ENCODE data around the gene PLCXD3. TPM values are rescaled to one million over a fixed set of nuclear protein-coding genes. Genes with fewer than 3 reads are reported as not detected.

Gene PLCXD3
- total RNA-seq, 2 experiments from 2014 or later = not detected

DNA sequence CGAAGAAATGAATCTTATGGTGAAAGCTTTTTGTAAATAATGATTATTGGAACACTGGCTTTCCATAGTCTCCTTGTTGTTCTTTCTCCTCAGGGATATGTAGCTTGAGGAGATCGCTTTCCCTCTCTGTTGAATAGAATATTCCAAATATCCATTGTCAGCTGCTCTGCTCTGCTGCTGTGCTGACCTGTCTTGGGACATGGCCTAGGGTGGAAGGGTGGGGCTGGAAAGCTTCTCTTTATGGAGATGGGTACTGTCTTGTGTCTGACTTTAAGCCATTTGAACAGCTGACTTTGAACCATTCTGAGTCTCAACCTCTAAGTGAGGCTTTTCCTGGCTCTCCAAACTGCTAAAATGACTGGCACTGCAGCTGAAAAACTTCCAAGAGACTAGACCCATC lies 135.8 kb downstream of the PLCXD3 start:
- H3K4me3 Mint-ChIP-seq = no peak overlapping the region
- POLR2A ChIA-PET = no interaction called here

DNA sequence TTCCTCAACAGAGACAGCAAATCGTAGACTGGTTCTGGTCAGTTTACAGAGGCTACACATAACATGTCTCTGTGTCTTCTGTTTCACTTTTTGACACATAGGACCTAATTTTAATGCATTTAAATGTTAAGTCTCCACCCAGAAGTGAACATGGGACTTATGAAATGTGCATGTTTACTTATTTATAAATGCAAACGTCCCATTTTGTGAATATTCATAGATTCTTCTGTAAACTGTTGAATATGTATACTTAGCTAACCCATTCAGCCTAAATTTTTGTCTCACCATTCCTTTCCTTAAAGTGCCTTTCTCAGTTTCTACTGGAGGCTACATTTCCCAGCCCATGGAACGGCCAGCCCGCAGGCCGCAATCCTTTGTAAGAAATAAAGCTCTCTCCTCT lies 137.2 kb downstream of the PLCXD3 start:
- CTCF ChIA-PET = no interaction called here
- H3K9me3 Mint-ChIP-seq = no peaks in the 10 kb centered on the region
- H3K4me1 Mint-ChIP-seq (ENCODE audit: low read depth) = no peaks in the 10 kb centered on the region

More for the DNA sequence above, 135.8 kb downstream of the PLCXD3 start:
- intact Hi-C loops (cut with micrococcal nuclease) = no loop called here
- TF ChIP-seq, protein P1, sequence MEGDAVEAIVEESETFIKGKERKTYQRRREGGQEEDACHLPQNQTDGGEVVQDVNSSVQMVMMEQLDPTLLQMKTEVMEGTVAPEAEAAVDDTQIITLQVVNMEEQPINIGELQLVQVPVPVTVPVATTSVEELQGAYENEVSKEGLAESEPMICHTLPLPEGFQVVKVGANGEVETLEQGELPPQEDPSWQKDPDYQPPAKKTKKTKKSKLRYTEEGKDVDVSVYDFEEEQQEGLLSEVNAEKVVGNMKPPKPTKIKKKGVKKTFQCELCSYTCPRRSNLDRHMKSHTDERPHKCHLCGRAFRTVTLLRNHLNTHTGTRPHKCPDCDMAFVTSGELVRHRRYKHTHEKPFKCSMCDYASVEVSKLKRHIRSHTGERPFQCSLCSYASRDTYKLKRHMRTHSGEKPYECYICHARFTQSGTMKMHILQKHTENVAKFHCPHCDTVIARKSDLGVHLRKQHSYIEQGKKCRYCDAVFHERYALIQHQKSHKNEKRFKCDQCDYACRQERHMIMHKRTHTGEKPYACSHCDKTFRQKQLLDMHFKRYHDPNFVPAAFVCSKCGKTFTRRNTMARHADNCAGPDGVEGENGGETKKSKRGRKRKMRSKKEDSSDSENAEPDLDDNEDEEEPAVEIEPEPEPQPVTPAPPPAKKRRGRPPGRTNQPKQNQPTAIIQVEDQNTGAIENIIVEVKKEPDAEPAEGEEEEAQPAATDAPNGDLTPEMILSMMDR (IDR thresholded peaks at IDR 0.05) = no peak
- DNase-seq (no peak), ATAC-seq (no peak)
- no peak overlapping the region for H3K27ac Mint-ChIP-seq
- no peaks in the 10 kb centered on the region for H3K27me3 Mint-ChIP-seq
- H3K9me3 Mint-ChIP-seq = no peaks in the 10 kb centered on the region
- CTCF ChIA-PET = no interaction called here
- H3K36me3 Mint-ChIP-seq (ENCODE audit: low read depth) = no peaks in the 10 kb centered on the region
- no peaks in the 10 kb centered on the region for H3K4me1 Mint-ChIP-seq (ENCODE audit: low read depth)

DNA sequence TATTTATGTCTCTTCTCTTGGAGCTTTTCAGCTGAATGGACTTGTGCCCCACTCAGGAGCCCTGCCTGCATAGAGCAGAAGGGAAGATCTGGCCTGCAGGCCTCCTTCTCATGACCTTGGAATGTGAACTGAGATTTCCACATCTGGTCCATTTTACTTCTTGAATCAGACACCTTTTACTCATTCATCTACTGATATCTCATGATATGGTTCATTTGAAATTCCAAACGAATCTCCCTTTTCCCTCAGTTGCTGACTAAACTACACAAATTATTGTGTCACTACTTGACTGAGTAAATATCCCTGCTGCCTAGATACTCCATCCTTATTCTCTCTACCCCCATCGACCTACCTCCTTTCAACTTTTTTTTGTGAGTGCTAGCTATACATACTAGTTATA lies 138.7 kb downstream of the PLCXD3 start:
- Mint-ChIP-seq H3K27ac (no peak overlapping the region), H3K27me3 (no peaks in the 10 kb centered on the region), H3K4me1 (ENCODE audit: low read depth) (no peaks in the 10 kb centered on the region), H3K36me3 (ENCODE audit: low read depth) (no peaks in the 10 kb centered on the region), H3K9me3 (no peaks in the 10 kb centered on the region), H3K4me3 (no peak overlapping the region)
- DNase-seq (no peak), ATAC-seq (no peak)
- CTCF ChIA-PET = no interaction called here
- TF ChIP-seq, protein P1 (IDR thresholded peaks at IDR 0.05) = no peak
- intact Hi-C loops (cut with micrococcal nuclease) = no loop called here
- POLR2A ChIA-PET = no interaction called here

More for the DNA sequence above, 137.2 kb downstream of the PLCXD3 start:
- Mint-ChIP-seq H3K27me3 (no peaks in the 10 kb centered on the region), H3K27ac (no peak overlapping the region), H3K36me3 (ENCODE audit: low read depth) (no peaks in the 10 kb centered on the region), H3K4me3 (no peak overlapping the region)
- intact Hi-C loops (cut with micrococcal nuclease) = no loop called here
- ATAC-seq (no peak), DNase-seq (no peak)
- POLR2A ChIA-PET = interaction anchor here (0.6 kb wide), 1 partner anchor 29 kb away, joined by 3 read pairs; no protein-coding TSS in a partner anchor
- TF ChIP-seq, protein P1 (IDR thresholded peaks at IDR 0.05) = no peak

DNA sequence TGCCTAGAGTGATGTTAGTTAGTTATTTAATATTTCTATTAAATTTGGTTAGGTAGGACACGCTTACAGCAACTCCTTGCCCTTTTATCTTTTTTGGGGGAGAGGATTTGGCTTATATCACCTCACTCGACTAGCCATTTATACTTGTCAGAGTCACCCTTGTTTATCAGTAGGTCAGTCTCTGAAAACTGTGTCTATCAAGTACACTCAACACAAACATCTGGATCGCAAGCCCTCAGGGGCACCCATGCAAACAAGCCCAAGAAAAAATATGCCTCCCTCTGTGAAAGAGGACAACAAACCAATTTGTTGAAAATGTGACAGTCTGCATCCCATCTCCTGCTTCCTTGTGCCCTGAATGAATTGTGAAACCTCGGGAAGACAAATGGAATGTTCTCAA lies 139.9 kb downstream of the PLCXD3 start:
- ChIA-PET CTCF (interaction anchor here (0.6 kb wide), 1 partner anchor 329 kb away, joined by 3 read pairs; no protein-coding TSS in a partner anchor), POLR2A (no interaction called here)
- no peaks in the 10 kb centered on the region for H3K4me1 Mint-ChIP-seq (ENCODE audit: low read depth)
- H3K36me3 Mint-ChIP-seq (ENCODE audit: low read depth) = no peaks in the 10 kb centered on the region
- ATAC-seq = no peak
- no peaks in the 10 kb centered on the region for H3K9me3 Mint-ChIP-seq
- no peak overlapping the region for H3K27ac Mint-ChIP-seq
- DNase-seq = no peak
- TF ChIP-seq, protein P1 (IDR thresholded peaks at IDR 0.05) = no peak
- intact Hi-C loops (cut with micrococcal nuclease) = no loop called here
- no peak overlapping the region for H3K4me3 Mint-ChIP-seq
- H3K27me3 Mint-ChIP-seq = no peaks in the 10 kb centered on the region

DNA sequence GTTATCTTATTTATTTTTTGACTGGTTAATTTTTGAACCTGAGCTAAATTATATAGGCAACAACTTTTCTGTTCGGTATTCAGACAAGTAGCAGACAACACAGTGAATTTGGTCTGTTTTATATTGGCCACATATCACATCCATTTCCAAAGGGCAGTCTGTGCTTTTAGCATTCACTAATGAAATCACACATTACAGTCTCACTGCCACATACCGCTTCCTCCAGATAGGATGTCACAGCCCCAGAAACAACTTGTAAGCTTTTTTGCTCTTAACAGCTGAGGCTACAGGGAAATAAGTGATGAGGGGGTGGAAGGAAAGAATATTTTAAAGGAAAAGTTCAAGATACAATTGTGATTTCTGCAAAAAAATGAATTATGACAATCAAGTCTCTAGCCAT lies 140.6 kb downstream of the PLCXD3 start:
- Mint-ChIP-seq H3K27ac (no peak overlapping the region), H3K9me3 (no peaks in the 10 kb centered on the region), H3K4me3 (no peak overlapping the region), H3K27me3 (no peaks in the 10 kb centered on the region), H3K36me3 (ENCODE audit: low read depth) (no peaks in the 10 kb centered on the region), H3K4me1 (ENCODE audit: low read depth) (no peaks in the 10 kb centered on the region)
- ATAC-seq = no peak
- TF ChIP-seq, protein P1 (IDR thresholded peaks at IDR 0.05) = no peak
- intact Hi-C loops (cut with micrococcal nuclease) = no loop called here
- DNase-seq = no peak
- ChIA-PET POLR2A (no interaction called here), CTCF (interaction anchor here (0.6 kb wide), 1 partner anchor 328 kb away, joined by 3 read pairs; no protein-coding TSS in a partner anchor)
